ENCODE results near the gene NEO1. TPM values are rescaled to one million over a fixed set of nuclear protein-coding genes. Genes with fewer than 3 reads are reported as not detected.

The NEO1 gene
- total RNA-seq, 1 donor: 55.4 TPM

- TF ChIP-seq CTCF (IDR thresholded peaks at IDR 0.05; ENCODE audit: extremely low read depth, low read depth, low read length): no peak
- Histone ChIP-seq H3K9me3 (ENCODE audit: low read depth, low read length) (no peaks in the 10 kb centered on the region), H3K79me2 (ENCODE audit: insufficient read depth, low read length) (no peaks in the 10 kb centered on the region), H3K27ac (ENCODE audit: low read depth, low read length) (no peak overlapping the region), H3K4me1 (ENCODE audit: insufficient read depth, low read length) (no peaks in the 10 kb centered on the region), H3K27me3 (ENCODE audit: insufficient read depth, low read length) (no peaks in the 10 kb centered on the region), H3K4me2 (ENCODE audit: insufficient read depth, low read length) (no peak overlapping the region), H3K4me3 (ENCODE audit: insufficient read depth, low read length) (no peak overlapping the region), H4K20me1 (ENCODE audit: insufficient read depth, low read length) (no peaks in the 10 kb centered on the region), H3K36me3 (ENCODE audit: insufficient read depth, low read length) (no peaks in the 10 kb centered on the region), H2AFZ (ENCODE audit: low read length) (no peak overlapping the region)
- no peak for DNase-seq (ENCODE audit: insufficient read length, low spot score, missing footprints)
Measured at GRCh38 chr15:73087098-73087497, 34.8 kb downstream of the NEO1 start.

DNA sequence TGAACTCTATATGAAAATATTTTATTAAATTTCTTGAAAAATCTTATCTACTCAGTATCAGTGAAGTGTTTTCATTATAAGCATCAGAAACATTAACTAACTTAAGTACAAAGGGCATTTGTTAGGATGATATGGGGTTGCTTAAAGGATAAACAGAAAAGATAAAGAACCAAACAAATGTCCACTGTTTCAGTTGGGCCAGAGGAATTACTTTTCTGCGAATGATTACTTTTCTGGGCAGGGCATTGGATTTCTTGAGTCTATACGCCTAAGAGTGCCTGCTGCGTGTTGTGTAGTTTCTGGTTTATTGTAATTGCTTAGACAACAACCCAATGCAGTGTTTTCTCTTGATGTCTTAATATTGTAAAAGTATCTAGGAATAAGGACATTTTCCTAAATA lies 52.8 kb downstream of the NEO1 start:
- no peak overlapping the region for H3K4me2 ChIP-seq (ENCODE audit: insufficient read depth, low read length)
- no peaks in the 10 kb centered on the region for H3K79me2 ChIP-seq (ENCODE audit: insufficient read depth, low read length)
- no peaks in the 10 kb centered on the region for H3K9me3 ChIP-seq (ENCODE audit: low read depth, low read length)
- no peaks in the 10 kb centered on the region for H3K27me3 ChIP-seq (ENCODE audit: insufficient read depth, low read length)
- no peak overlapping the region for H3K27ac ChIP-seq (ENCODE audit: low read depth, low read length)
- no peak for TF ChIP-seq CTCF (IDR thresholded peaks at IDR 0.05; ENCODE audit: extremely low read depth, low read depth, low read length)
- no peak overlapping the region for H3K4me3 ChIP-seq (ENCODE audit: insufficient read depth, low read length)
- DNase-seq (ENCODE audit: insufficient read length, low spot score, missing footprints): no peak
- H3K4me1 ChIP-seq (ENCODE audit: insufficient read depth, low read length): no peaks in the 10 kb centered on the region
- no peaks in the 10 kb centered on the region for H3K36me3 ChIP-seq (ENCODE audit: insufficient read depth, low read length)
- no peak overlapping the region for H2AFZ ChIP-seq (ENCODE audit: low read length)
- peaks cover 3% of the 10 kb centered on the region for H4K20me1 ChIP-seq (ENCODE audit: insufficient read depth, low read length)

DNA sequence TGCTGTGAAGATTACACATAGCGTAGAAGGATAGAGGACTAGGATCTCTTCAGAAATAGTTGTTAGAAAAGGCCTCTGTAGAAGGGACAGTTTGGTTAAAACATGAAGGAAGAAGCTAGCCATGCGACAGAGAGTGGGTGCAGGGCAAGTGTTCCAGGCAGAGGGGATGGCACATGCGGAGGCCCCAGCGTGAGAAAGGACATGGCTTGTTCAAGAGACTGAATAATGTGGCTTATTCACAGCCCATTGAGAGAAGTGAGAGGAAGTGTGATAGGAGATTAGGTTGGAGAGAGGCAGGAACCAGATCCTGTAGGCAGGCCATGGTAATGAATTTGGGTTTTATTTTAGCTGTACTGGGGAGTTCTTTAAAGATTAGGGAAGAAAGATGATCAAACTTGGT lies 56.4 kb downstream of the NEO1 start:
- no peak for DNase-seq (ENCODE audit: insufficient read length, low spot score, missing footprints)
- H2AFZ ChIP-seq (ENCODE audit: low read length): no peak overlapping the region
- H3K27me3 ChIP-seq (ENCODE audit: insufficient read depth, low read length): no peaks in the 10 kb centered on the region
- H4K20me1 ChIP-seq (ENCODE audit: insufficient read depth, low read length): peaks cover 3% of the 10 kb centered on the region
- no peak overlapping the region for H3K27ac ChIP-seq (ENCODE audit: low read depth, low read length)
- H3K79me2 ChIP-seq (ENCODE audit: insufficient read depth, low read length): no peaks in the 10 kb centered on the region
- no peak overlapping the region for H3K4me2 ChIP-seq (ENCODE audit: insufficient read depth, low read length)
- H3K9me3 ChIP-seq (ENCODE audit: low read depth, low read length): no peaks in the 10 kb centered on the region
- H3K36me3 ChIP-seq (ENCODE audit: insufficient read depth, low read length): no peaks in the 10 kb centered on the region
- TF ChIP-seq CTCF (IDR thresholded peaks at IDR 0.05; ENCODE audit: extremely low read depth, low read depth, low read length): no peak
- no peak overlapping the region for H3K4me3 ChIP-seq (ENCODE audit: insufficient read depth, low read length)
- no peaks in the 10 kb centered on the region for H3K4me1 ChIP-seq (ENCODE audit: insufficient read depth, low read length)

DNA sequence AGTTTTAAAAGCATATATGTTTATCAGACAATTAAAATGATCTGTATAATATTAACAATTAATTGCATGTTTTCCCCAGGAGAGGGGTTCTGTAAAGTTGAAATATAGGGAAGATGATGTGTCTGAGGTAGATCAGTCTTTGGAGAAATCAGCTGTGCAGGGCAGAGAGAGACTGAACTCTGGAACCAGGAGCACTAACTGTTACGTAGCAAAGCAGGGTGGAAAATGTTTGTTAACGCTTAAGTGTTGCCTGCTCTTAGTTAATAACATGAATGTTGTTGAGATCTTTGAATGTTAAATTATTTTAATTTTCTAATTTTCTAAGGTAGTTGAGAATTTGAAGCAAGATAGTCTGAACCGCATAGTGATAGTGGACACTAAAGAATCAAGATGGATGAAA lies 57.5 kb downstream of the NEO1 start:
- no peaks in the 10 kb centered on the region for H3K27me3 ChIP-seq (ENCODE audit: insufficient read depth, low read length)
- TF ChIP-seq CTCF (IDR thresholded peaks at IDR 0.05; ENCODE audit: extremely low read depth, low read depth, low read length): no peak
- peaks cover 3% of the 10 kb centered on the region for H4K20me1 ChIP-seq (ENCODE audit: insufficient read depth, low read length)
- no peak overlapping the region for H3K27ac ChIP-seq (ENCODE audit: low read depth, low read length)
- H3K36me3 ChIP-seq (ENCODE audit: insufficient read depth, low read length): no peaks in the 10 kb centered on the region
- H2AFZ ChIP-seq (ENCODE audit: low read length): no peak overlapping the region
- H3K9me3 ChIP-seq (ENCODE audit: low read depth, low read length): no peaks in the 10 kb centered on the region
- H3K79me2 ChIP-seq (ENCODE audit: insufficient read depth, low read length): no peaks in the 10 kb centered on the region
- H3K4me1 ChIP-seq (ENCODE audit: insufficient read depth, low read length): no peaks in the 10 kb centered on the region
- H3K4me2 ChIP-seq (ENCODE audit: insufficient read depth, low read length): no peak overlapping the region
- H3K4me3 ChIP-seq (ENCODE audit: insufficient read depth, low read length): no peak overlapping the region
- DNase-seq (ENCODE audit: insufficient read length, low spot score, missing footprints): no peak

Data from osteoblast (primary cell).